Erythroblast (primary cell): ENCODE results near the gene OR5H15.

Experiments
- DNase-seq, 2 experiments: peaks; one replicate each; lab custom pipeline; 2025; lab: John Stamatoyannopoulos, UW
- GATA1 ChIP-seq: IDR thresholded peaks from 2 replicates; pipeline ENCODE4 v1.6.1; 2011; ENCODE audit warnings: low read depth, mild to moderate bottlenecking, control low read depth, low read length, moderate library complexity
- POLR2A ChIP-seq: IDR thresholded peaks from 2 replicates; pipeline ENCODE4 v1.6.1; 2011; ENCODE audit warnings: mild to moderate bottlenecking, low read length

Gene OR5H15

DNA sequence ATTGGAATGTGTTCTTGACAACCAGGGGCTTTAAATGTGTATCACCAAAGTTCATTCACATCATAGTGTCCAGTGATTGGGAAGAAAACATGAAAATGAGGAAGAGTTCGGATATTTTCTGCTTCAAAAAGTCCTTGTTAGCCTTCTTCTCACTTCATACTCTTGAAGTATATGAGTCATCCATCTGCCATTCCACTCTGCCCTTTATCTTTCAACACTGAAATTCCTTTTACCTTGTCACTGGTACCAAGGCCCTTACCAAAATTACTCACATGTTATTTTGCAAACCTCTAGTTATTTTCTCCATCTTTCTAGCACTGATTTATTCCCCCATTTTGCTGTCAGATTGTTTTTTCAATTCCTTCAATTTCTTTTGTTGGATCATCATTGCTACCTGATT is 32.5 kb downstream of the OR5H15 start:
- no peak for DNase-seq
- TF ChIP-seq POLR2A (no peak), GATA1 (no peak)

DNA sequence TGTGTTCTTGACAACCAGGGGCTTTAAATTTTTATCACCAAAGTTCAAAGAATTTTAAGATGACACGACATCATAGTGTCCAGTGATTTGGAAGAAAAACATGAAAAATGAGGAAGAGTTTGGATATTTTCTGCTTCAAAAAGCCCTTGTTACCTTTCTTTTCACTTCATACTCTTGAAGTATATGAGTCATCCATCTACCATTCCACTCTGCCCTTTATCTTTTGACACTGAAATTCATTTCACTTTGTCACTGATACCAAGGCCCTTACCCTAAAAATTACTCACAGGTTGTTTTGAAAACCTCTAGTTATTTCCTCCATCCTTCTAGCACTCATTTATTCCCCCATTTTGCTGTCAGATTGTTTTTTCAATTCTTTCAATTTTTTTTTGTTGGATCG is 42.7 kb downstream of the OR5H15 start:
- TF ChIP-seq POLR2A (no peak), GATA1 (no peak)
- DNase-seq: no peak

DNA sequence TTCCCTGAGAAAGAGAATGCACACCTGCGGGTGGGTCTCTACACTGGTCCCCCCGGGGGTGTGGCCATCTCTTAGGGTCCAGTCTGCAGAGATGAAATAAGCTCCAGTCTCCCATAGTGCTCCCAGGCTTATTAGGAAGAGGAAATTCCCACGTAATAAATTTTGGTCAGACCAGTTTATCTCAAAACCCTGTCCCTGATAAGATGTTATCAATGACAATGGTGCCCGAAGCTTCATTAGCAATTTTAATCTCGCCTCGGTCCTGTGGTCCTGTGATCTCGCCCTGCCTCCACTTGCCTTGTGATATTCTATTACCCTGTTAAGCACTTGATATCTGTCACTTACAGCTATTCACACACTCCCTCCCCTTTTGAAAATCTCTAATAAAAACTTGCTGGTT is 46.8 kb downstream of the OR5H15 start:
- TF ChIP-seq POLR2A (no peak), GATA1 (no peak)
- no peak for DNase-seq

DNA sequence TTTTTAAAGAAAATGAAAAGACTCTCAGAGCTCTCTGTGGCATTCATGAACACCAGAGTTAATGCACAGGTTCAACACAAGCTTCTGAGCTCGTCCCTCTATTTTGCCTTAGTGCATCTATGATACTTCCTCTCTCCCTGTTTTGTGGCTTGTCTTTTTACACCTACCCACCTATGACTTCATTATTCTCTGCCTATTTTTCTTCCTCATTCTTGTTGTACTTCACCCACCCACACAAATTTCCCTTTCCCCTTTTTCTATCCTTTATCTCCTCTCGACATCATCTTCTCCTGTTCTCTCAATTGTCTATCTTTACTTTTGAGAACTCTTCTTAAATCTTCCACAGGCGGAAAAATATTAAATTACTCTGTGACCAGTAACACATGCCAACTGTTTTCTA is 48.6 kb downstream of the OR5H15 start:
- no peak for DNase-seq
- TF ChIP-seq POLR2A (no peak), GATA1 (no peak)
